Astrocyte (in vitro differentiated cells and primary cell): ENCODE results near the gene IRGC.

Experiments used
- EZH2 ChIP-seq: IDR thresholded peaks from 2 replicates; pipeline ENCODE4 v1.6.1; 2012; ENCODE audit warnings: mild to moderate bottlenecking, low read length, inconsistent platforms; ENCODE audit not compliant: insufficient read depth
- TF ChIP-seq, protein P1 (sequence below): IDR thresholded peaks from 2 replicates; pipeline ENCODE4 v1.5.1; 2011; ENCODE audit warnings: low read depth, mild to moderate bottlenecking, inconsistent platforms, low read length, moderate library complexity; ENCODE audit not compliant: insufficient read depth

DNA sequence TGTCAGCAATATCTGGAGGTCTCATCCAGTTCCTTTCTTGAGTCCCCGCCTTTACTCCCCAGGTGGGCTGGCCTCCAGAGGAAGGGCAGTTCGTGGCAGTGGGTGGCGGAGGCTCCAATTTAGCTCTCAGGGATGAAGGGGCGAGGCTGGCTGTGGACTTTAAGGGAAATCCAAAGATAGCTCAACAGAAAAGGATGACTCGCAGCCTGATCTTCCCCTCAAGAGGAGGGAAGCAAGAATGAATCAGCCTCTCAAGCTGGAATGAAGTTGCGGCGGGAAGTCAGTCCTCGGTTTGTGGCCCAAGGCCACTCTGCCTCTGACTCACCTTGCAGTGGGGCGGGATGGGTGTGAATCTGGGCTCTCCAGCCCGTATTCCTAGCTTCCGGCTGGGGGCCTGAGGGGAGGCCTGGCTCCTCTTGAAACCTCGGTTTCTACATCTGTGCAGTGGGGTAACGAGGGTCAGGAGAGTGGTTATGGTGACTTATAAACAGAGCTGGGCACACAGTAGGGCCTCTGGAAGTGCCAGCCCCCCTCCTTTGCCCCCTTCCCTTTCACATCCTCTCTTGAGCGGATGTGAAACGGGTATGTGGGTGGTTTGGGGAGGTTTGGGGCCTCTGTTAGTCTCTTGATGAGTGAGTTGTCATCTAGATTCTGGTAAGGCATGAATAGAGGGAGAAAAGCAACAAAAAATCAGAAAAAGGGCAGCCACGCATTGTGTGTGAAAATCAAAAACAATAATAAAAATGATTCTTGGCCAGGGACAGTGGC lies 49.4 kb downstream of the IRGC start:
- TF ChIP-seq, protein P1, sequence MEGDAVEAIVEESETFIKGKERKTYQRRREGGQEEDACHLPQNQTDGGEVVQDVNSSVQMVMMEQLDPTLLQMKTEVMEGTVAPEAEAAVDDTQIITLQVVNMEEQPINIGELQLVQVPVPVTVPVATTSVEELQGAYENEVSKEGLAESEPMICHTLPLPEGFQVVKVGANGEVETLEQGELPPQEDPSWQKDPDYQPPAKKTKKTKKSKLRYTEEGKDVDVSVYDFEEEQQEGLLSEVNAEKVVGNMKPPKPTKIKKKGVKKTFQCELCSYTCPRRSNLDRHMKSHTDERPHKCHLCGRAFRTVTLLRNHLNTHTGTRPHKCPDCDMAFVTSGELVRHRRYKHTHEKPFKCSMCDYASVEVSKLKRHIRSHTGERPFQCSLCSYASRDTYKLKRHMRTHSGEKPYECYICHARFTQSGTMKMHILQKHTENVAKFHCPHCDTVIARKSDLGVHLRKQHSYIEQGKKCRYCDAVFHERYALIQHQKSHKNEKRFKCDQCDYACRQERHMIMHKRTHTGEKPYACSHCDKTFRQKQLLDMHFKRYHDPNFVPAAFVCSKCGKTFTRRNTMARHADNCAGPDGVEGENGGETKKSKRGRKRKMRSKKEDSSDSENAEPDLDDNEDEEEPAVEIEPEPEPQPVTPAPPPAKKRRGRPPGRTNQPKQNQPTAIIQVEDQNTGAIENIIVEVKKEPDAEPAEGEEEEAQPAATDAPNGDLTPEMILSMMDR = no peak
- no peak for TF ChIP-seq EZH2
